ENCODE measurements around the gene RPUSD2. TPM values are rescaled to one million over a fixed set of nuclear protein-coding genes. Genes with fewer than 3 reads are reported as not detected.

The RPUSD2 gene
- polyA plus RNA-seq, 1 of the 3 experiments (the other 2 are of a cell fraction), result 10.8 TPM

DNA sequence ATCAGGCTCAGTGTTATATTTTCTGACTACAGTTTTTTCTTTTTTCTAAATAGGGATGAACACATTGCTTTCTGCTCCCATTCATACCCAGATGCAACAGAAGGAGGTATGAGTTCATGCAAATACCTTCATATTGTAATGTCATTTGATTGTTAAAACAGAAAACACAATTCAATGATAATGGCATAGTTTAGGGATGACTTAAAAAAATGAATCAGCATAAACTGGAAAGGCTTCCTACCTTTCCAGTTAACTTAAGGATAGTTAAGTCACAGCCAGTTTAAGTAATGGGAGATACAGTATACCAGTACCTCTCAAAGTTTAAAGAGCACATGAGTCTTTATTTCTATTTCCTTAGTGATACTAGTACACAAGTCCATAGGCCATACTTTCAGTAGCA lies 49.8 kb downstream of the RPUSD2 start:
- no peaks in the 10 kb centered on the region for H3K27me3 ChIP-seq (ENCODE audit: insufficient read depth)
- H3K4me3 ChIP-seq (ENCODE audit: low read depth in 2 of 2, low read length in 1 of 2), result no peak overlapping the region
- no peak for DNase-seq
- H3K4me2 ChIP-seq, result no peak overlapping the region
- no peaks in the 10 kb centered on the region for H3K9me2 ChIP-seq
- H2AFZ ChIP-seq (ENCODE audit: low read depth), result no peak overlapping the region
- H3K4me1 ChIP-seq (ENCODE audit: control insufficient read depth in 1 of 2, insufficient read depth in 2 of 2, low read depth in 1 of 2, low read length in 1 of 2), result peaks cover 0 to 3% of the 10 kb centered on the region in 2 experiments; a peak in 1 of 4 replicates
- no peaks in the 10 kb centered on the region for H3K79me2 ChIP-seq (ENCODE audit: insufficient read depth)
- no peaks in the 10 kb centered on the region for H4K20me1 ChIP-seq (ENCODE audit: insufficient read depth)
- H3K9ac ChIP-seq, result no peak overlapping the region
- peaks cover 16 to 30% of the 10 kb centered on the region in 2 experiments for H3K36me3 ChIP-seq (replicated peaks in 1 of 2; ENCODE audit: control insufficient read depth in 1 of 2, insufficient read depth in 2 of 2, low read length in 1 of 2)
- no peaks in the 10 kb centered on the region for H3F3A ChIP-seq (replicated peaks; ENCODE audit: insufficient read depth)
- TF ChIP-seq, protein P1, sequence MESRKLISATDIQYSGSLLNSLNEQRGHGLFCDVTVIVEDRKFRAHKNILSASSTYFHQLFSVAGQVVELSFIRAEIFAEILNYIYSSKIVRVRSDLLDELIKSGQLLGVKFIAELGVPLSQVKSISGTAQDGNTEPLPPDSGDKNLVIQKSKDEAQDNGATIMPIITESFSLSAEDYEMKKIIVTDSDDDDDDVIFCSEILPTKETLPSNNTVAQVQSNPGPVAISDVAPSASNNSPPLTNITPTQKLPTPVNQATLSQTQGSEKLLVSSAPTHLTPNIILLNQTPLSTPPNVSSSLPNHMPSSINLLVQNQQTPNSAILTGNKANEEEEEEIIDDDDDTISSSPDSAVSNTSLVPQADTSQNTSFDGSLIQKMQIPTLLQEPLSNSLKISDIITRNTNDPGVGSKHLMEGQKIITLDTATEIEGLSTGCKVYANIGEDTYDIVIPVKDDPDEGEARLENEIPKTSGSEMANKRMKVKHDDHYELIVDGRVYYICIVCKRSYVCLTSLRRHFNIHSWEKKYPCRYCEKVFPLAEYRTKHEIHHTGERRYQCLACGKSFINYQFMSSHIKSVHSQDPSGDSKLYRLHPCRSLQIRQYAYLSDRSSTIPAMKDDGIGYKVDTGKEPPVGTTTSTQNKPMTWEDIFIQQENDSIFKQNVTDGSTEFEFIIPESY (IDR thresholded peaks at IDR 0.05; ENCODE audit: borderline replicate concordance, low read depth), result no peak
- no peak for TF ChIP-seq ELF1 (IDR thresholded peaks at IDR 0.05)
- TF ChIP-seq NFIC (IDR thresholded peaks at IDR 0.05; ENCODE audit: borderline replicate concordance), result no peak
- no peak for TF ChIP-seq TCF12 (IDR thresholded peaks at IDR 0.05)
- TF ChIP-seq FOXJ3 (CRISPR knock-in tag; IDR thresholded peaks at IDR 0.05), result no peak
- no peak for TF ChIP-seq TAF1 (IDR thresholded peaks at IDR 0.05; ENCODE audit: borderline replicate concordance, low read depth, low read length)
- no peak for TF ChIP-seq EZH2phosphoT487 (IDR thresholded peaks at IDR 0.05; ENCODE audit: borderline replicate concordance, low read depth)
- TF ChIP-seq POLR2AphosphoS5 (IDR thresholded peaks at IDR 0.05; ENCODE audit: low read depth, low read length), result no peak
- no peak for TF ChIP-seq RXRA (IDR thresholded peaks at IDR 0.05; ENCODE audit: borderline replicate concordance, low read depth)
- TF ChIP-seq FOXM1 (IDR thresholded peaks at IDR 0.05; ENCODE audit: low read depth), result no peak
- TF ChIP-seq RCOR1 (IDR thresholded peaks at IDR 0.05; ENCODE audit: low read length), result no peak
- no peak for TF ChIP-seq EP300 (IDR thresholded peaks at IDR 0.05; ENCODE audit: borderline replicate concordance in 1 of 2, low read depth in 1 of 2, low read length in 1 of 2)
- TF ChIP-seq, protein P2, sequence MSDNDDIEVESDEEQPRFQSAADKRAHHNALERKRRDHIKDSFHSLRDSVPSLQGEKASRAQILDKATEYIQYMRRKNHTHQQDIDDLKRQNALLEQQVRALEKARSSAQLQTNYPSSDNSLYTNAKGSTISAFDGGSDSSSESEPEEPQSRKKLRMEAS (IDR thresholded peaks at IDR 0.05; ENCODE audit: low read depth), result no peak
- TF ChIP-seq RAD21 (IDR thresholded peaks at IDR 0.05; ENCODE audit: low read length), result no peak
- TF ChIP-seq RFX5 (IDR thresholded peaks at IDR 0.05; ENCODE audit: low read length), result no peak
- TF ChIP-seq MXI1 (IDR thresholded peaks at IDR 0.05; ENCODE audit: low read depth, low read length), result no peak
- TF ChIP-seq MEF2A (IDR thresholded peaks at IDR 0.05; ENCODE audit: borderline replicate concordance, low read depth), result no peak
- no peak for TF ChIP-seq TEAD4 (IDR thresholded peaks at IDR 0.05; ENCODE audit: borderline replicate concordance, insufficient read depth)
- no peak overlapping the region for H3K27ac ChIP-seq (ENCODE audit: low read depth in 2 of 2, low read length in 1 of 2)
- POLR2A ChIA-PET, result no interaction called here
- no peaks in the 10 kb centered on the region for H3K9me3 ChIP-seq
- CTCF ChIA-PET, result no interaction called here

DNA sequence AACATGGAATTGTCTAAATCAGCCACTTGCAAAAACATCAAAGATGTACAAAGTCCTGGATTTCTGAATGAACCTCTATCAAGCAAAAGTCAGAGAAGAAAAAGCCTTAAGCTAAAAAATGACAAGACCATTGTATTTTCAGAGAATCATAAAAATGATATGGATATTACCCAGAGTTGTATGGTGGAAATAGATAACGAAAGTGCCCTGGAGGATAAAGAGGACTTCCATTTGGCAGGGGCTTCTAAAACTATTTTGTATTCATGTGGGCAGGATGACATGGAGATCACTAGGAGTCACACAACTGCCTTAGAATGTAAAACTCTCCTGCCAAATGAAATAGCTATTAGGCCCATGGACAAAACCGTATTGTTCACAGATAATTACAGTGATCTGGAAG lies 54.3 kb downstream of the RPUSD2 start:
- H3K4me2 ChIP-seq, result no peak overlapping the region
- H3K36me3 ChIP-seq (replicated peaks in 1 of 2; ENCODE audit: control insufficient read depth in 1 of 2, insufficient read depth in 2 of 2, low read length in 1 of 2), result peaks cover 16 to 35% of the 10 kb centered on the region in 2 experiments
- H3K4me3 ChIP-seq (ENCODE audit: low read depth in 2 of 2, low read length in 1 of 2), result no peak overlapping the region
- H3F3A ChIP-seq (replicated peaks; ENCODE audit: insufficient read depth), result peaks cover 5% of the 10 kb centered on the region
- H3K9ac ChIP-seq, result no peak overlapping the region
- no peak overlapping the region for H2AFZ ChIP-seq (ENCODE audit: low read depth)
- H4K20me1 ChIP-seq (ENCODE audit: insufficient read depth), result no peaks in the 10 kb centered on the region
- no peak for DNase-seq
- H3K27ac ChIP-seq (ENCODE audit: low read depth in 2 of 2, low read length in 1 of 2), result no peak overlapping the region; a peak in 1 of 4 replicates
- POLR2A ChIA-PET, result no interaction called here
- WGBS (ENCODE audit: low lambda C conversion rate), result 88% methylated on average over 2 of the region's 2 CpGs
- H3K9me2 ChIP-seq, result no peaks in the 10 kb centered on the region
- H3K4me1 ChIP-seq (ENCODE audit: control insufficient read depth in 1 of 2, insufficient read depth in 2 of 2, low read depth in 1 of 2, low read length in 1 of 2), result peaks cover 0 to 3% of the 10 kb centered on the region in 2 experiments; a peak in 1 of 4 replicates
- CTCF ChIA-PET, result interaction anchor here (0.8 kb wide), 1 partner anchor 8 kb away, joined by 3 read pairs; no protein-coding TSS in a partner anchor
- no peaks in the 10 kb centered on the region for H3K9me3 ChIP-seq
- no peaks in the 10 kb centered on the region for H3K79me2 ChIP-seq (ENCODE audit: insufficient read depth)
- no peaks in the 10 kb centered on the region for H3K27me3 ChIP-seq (ENCODE audit: insufficient read depth)
- TF ChIP-seq, protein P3, sequence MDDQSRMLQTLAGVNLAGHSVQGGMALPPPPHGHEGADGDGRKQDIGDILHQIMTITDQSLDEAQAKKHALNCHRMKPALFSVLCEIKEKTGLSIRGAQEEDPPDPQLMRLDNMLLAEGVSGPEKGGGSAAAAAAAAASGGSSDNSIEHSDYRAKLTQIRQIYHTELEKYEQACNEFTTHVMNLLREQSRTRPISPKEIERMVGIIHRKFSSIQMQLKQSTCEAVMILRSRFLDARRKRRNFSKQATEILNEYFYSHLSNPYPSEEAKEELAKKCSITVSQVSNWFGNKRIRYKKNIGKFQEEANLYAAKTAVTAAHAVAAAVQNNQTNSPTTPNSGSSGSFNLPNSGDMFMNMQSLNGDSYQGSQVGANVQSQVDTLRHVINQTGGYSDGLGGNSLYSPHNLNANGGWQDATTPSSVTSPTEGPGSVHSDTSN (IDR thresholded peaks at IDR 0.05), result no peak
- TF ChIP-seq SIN3A (IDR thresholded peaks at IDR 0.05; ENCODE audit: borderline replicate concordance, low read depth, low read length) (no peak), TAF1 (IDR thresholded peaks at IDR 0.05; ENCODE audit: borderline replicate concordance, low read depth, low read length) (no peak), GABPA (IDR thresholded peaks at IDR 0.05; ENCODE audit: low read depth) (no peak), EP300 (IDR thresholded peaks at IDR 0.05; ENCODE audit: borderline replicate concordance in 1 of 2, low read depth in 1 of 2, low read length in 1 of 2) (no peak)
- TF ChIP-seq, protein P4, sequence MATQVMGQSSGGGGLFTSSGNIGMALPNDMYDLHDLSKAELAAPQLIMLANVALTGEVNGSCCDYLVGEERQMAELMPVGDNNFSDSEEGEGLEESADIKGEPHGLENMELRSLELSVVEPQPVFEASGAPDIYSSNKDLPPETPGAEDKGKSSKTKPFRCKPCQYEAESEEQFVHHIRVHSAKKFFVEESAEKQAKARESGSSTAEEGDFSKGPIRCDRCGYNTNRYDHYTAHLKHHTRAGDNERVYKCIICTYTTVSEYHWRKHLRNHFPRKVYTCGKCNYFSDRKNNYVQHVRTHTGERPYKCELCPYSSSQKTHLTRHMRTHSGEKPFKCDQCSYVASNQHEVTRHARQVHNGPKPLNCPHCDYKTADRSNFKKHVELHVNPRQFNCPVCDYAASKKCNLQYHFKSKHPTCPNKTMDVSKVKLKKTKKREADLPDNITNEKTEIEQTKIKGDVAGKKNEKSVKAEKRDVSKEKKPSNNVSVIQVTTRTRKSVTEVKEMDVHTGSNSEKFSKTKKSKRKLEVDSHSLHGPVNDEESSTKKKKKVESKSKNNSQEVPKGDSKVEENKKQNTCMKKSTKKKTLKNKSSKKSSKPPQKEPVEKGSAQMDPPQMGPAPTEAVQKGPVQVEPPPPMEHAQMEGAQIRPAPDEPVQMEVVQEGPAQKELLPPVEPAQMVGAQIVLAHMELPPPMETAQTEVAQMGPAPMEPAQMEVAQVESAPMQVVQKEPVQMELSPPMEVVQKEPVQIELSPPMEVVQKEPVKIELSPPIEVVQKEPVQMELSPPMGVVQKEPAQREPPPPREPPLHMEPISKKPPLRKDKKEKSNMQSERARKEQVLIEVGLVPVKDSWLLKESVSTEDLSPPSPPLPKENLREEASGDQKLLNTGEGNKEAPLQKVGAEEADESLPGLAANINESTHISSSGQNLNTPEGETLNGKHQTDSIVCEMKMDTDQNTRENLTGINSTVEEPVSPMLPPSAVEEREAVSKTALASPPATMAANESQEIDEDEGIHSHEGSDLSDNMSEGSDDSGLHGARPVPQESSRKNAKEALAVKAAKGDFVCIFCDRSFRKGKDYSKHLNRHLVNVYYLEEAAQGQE (IDR thresholded peaks at IDR 0.05; ENCODE audit: low read depth, low read length), result no peak

All from SK-N-SH (cell line).